Suprapubic skin (tissue), 4 donors: ENCODE data around the gene IFNE. TPM values are rescaled to one million over a fixed set of nuclear protein-coding genes. Genes with fewer than 3 reads are reported as not detected.

Experiments
- DNase-seq, 2 donors: peaks; one replicate each; pipeline ENCODE4 v3.0.0-alpha.2; 2019; ENCODE audit warnings: low spot score in 2 of 2
- H3K27ac ChIP-seq: fragments of 200-600 bp; sonication (generic); one replicate; pipeline ENCODE4 v1.5.1; 2019
- H3K27me3 ChIP-seq: fragments of 200-600 bp; sonication (generic); one replicate; pipeline ENCODE4 v1.5.1; 2019
- H3K36me3 ChIP-seq: fragments of 200-600 bp; sonication (generic); one replicate; pipeline ENCODE4 v1.5.1; 2019
- H3K4me1 ChIP-seq: fragments of 200-600 bp; sonication (generic); one replicate; pipeline ENCODE4 v1.5.1; 2019
- H3K4me3 ChIP-seq: fragments of 200-600 bp; sonication (generic); one replicate; pipeline ENCODE4 v1.5.1; 2019; ENCODE audit warnings: mild to moderate bottlenecking
- H3K9me3 ChIP-seq: fragments of 200-600 bp; sonication (generic); one replicate; pipeline ENCODE4 v1.5.1; 2019
- CTCF ChIP-seq, 2 donors: fragments of 200-600 bp in 1 of 2; fragments of 450-650 bp in 1 of 2; sonication (generic) in 1 of 2; IDR thresholded peaks; one replicate each; pipeline ENCODE4 v1.5.1; 2016 to 2019; ENCODE audit warnings: antibody characterized with exemption in 2 of 2, mild to moderate bottlenecking in 1 of 2, moderate library complexity in 1 of 2
- EP300 ChIP-seq: sonication (generic); formaldehyde crosslinking; IDR thresholded peaks from one replicate; pipeline ENCODE4 v1.6.1; 2017; ENCODE audit warnings: antibody characterized with exemption
- POLR2A ChIP-seq, 2 donors: fragments of 450-650 bp; IDR thresholded peaks; one replicate each; pipeline ENCODE4 v1.6.1; 2017; ENCODE audit warnings: antibody characterized with exemption in 2 of 2, mild to moderate bottlenecking in 2 of 2, moderate library complexity in 2 of 2
- POLR2AphosphoS5 ChIP-seq, 3 donors: sonication (generic); formaldehyde crosslinking; IDR thresholded peaks; one replicate each; pipeline ENCODE4 v1.6.1; 2017; ENCODE audit warnings: antibody characterized with exemption in 3 of 3
- WGBS: methylation state at CpG from one replicate; pipeline ENCODE4 v1.1.5; 2018; 5-methylcytosine and 5-hydroxymethylcytosine counted together
- total RNA-seq, 4 donors: library from RNA; depleted of rRNA; stranded (reverse); fragments of >200 nt; gene quantifications; one replicate each; pipeline ENCODE4 v1.1.0, GENCODE V29; 2016

IFNE gene
- total RNA-seq, 4 donors from 2014 or later, result not detected

- no peaks in the 10 kb centered on the region for H3K27me3 ChIP-seq
- no peak for DNase-seq
- no peaks in the 10 kb centered on the region for H3K36me3 ChIP-seq
- H3K9me3 ChIP-seq, result no peaks in the 10 kb centered on the region
- no peak overlapping the region for H3K4me3 ChIP-seq
- TF ChIP-seq POLR2AphosphoS5 (IDR thresholded peaks at IDR 0.05), result no peak
- no peak for TF ChIP-seq CTCF (IDR thresholded peaks at IDR 0.05)
- no peak for TF ChIP-seq EP300
- no peak for TF ChIP-seq POLR2A (IDR thresholded peaks at IDR 0.05)
- WGBS, result 87% methylated on average over 3 of the region's 3 CpGs
- H3K27ac ChIP-seq, result no peak overlapping the region
- H3K4me1 ChIP-seq, result no peaks in the 10 kb centered on the region
Observed at GRCh38 chr9:21516796-21517195, 34.7 kb upstream of the IFNE start.

GRCh38 chr9:21513431-21513830 lies 31.3 kb upstream of the IFNE start:
- Histone ChIP-seq H3K27ac (no peak overlapping the region), H3K4me1 (no peaks in the 10 kb centered on the region), H3K9me3 (no peaks in the 10 kb centered on the region), H3K27me3 (no peaks in the 10 kb centered on the region), H3K4me3 (no peak overlapping the region), H3K36me3 (no peaks in the 10 kb centered on the region)
- TF ChIP-seq POLR2A (IDR thresholded peaks at IDR 0.05), result no peak
- TF ChIP-seq POLR2AphosphoS5 (IDR thresholded peaks at IDR 0.05), result no peak
- no peak for TF ChIP-seq CTCF (IDR thresholded peaks at IDR 0.05)
- 85% methylated on average over 1 of the region's 1 CpG for WGBS
- DNase-seq, result no peak

- TF ChIP-seq POLR2AphosphoS5 (IDR thresholded peaks at IDR 0.05) (no peak), CTCF (IDR thresholded peaks at IDR 0.05) (no peak)
- no peak overlapping the region for H3K4me3 ChIP-seq
- DNase-seq, result no peak
- no peaks in the 10 kb centered on the region for H3K36me3 ChIP-seq
- no peak overlapping the region for H3K27ac ChIP-seq
- H3K4me1 ChIP-seq, result no peaks in the 10 kb centered on the region
- WGBS, result 48% methylated on average over 1 of the region's 1 CpG
- H3K9me3 ChIP-seq, result no peaks in the 10 kb centered on the region
- H3K27me3 ChIP-seq, result no peaks in the 10 kb centered on the region
Observed at GRCh38 chr9:21510806-21511205, 28.7 kb upstream of the IFNE start.

GRCh38 chr9:21507483-21507790 lies 25.3 kb upstream of the IFNE start:
- H3K36me3 ChIP-seq, result no peaks in the 10 kb centered on the region
- no peaks in the 10 kb centered on the region for H3K9me3 ChIP-seq
- no peak for DNase-seq
- WGBS, result 76% methylated on average over 3 of the region's 3 CpGs
- H3K4me3 ChIP-seq, result no peak overlapping the region
- no peaks in the 10 kb centered on the region for H3K4me1 ChIP-seq
- no peak for TF ChIP-seq EP300
- no peak for TF ChIP-seq CTCF (IDR thresholded peaks at IDR 0.05)
- no peak for TF ChIP-seq POLR2AphosphoS5 (IDR thresholded peaks at IDR 0.05)
- TF ChIP-seq POLR2A (IDR thresholded peaks at IDR 0.05), result no peak
- H3K27ac ChIP-seq, result no peak overlapping the region
- H3K27me3 ChIP-seq, result no peaks in the 10 kb centered on the region

GRCh38 chr9:21506626-21507482 lies 24.7 kb upstream of the IFNE start:
- no peaks in the 10 kb centered on the region for H3K27me3 ChIP-seq
- WGBS, result 45% methylated on average over 4 of the region's 4 CpGs
- H3K36me3 ChIP-seq, result no peaks in the 10 kb centered on the region
- DNase-seq, result no peak
- H3K27ac ChIP-seq, result no peak overlapping the region
- TF ChIP-seq POLR2A (IDR thresholded peaks at IDR 0.05), result no peak
- TF ChIP-seq CTCF (IDR thresholded peaks at IDR 0.05), result no peak
- no peak for TF ChIP-seq POLR2AphosphoS5 (IDR thresholded peaks at IDR 0.05)
- no peak for TF ChIP-seq EP300
- H3K4me1 ChIP-seq, result no peaks in the 10 kb centered on the region
- H3K4me3 ChIP-seq, result no peak overlapping the region
- H3K9me3 ChIP-seq, result no peaks in the 10 kb centered on the region
